HCT116 (cell line): Measurements from ENCODE around the gene ANKRD44. TPM values are rescaled to one million over a fixed set of nuclear protein-coding genes. Genes with fewer than 3 reads are reported as not detected.

Source experiments
- ATAC-seq: fragments of 200-7000 bp; cut with Tn5 transposase; 2 replicates; pipeline ENCODE4 v1.9.1; 2020; ENCODE audit warnings: mild to moderate bottlenecking, moderate library complexity
- BruUV-seq: library from RNA; stranded (reverse); fragments of 400-500 nt; replicated peaks from 2 replicates; lab custom pipeline; 2021; lab: Mats Ljungman, UMichigan
- CTCF ChIA-PET: fragments of 300-600 bp; sonication (Branson Sonifier 250); formaldehyde crosslinking; loops from one replicate; lab custom pipeline; 2021; ENCODE audit warnings: antibody characterized with exemption; lab: Charles Lee
- POLR2A ChIA-PET: fragments of 300-600, 350-600 bp; sonication (Branson Sonifier 250); formaldehyde crosslinking; loops from one replicate; lab custom pipeline; 2021; ENCODE audit warnings: antibody characterized with exemption; lab: Charles Lee
- RAD21 ChIA-PET, 2 experiments: fragments of 300-600 bp; sonication (Branson Sonifier 250); formaldehyde crosslinking; loops; one replicate each; lab custom pipeline; 2023; ENCODE audit warnings: low total read pairs in 2 of 2; ENCODE audit not compliant: uncharacterized antibody in 2 of 2, unreplicated experiment in 2 of 2, low non-redundant PET in 1 of 2; lab: Charles Lee
- DNase-seq: peaks from one replicate; pipeline ENCODE4 v3.0.0-alpha.2; 2010; ENCODE audit warnings: low read depth, low spot score
- H2AFZ ChIP-seq: fragments of 200-600 bp; shearing (Covaris generic), sonication (generic); 2 replicates; pipeline ENCODE4 v1.6.1; 2017; ENCODE audit warnings: low read depth, mixed run types, mixed read lengths, antibody characterized with exemption, low read length; ENCODE audit not compliant: poor library complexity, severe bottlenecking
- H3K27ac ChIP-seq: 2 replicates; pipeline ENCODE4 v1.5.1; 2012; ENCODE audit warnings: low read depth, low read length
- H3K27me3 ChIP-seq: fragments of 200-600 bp; sonication (generic); 2 replicates; pipeline ENCODE4 v1.6.1; 2016; ENCODE audit warnings: mixed run types, low read length, mixed read lengths; ENCODE audit not compliant: insufficient read depth
- H3K36me3 ChIP-seq, 2 experiments: fragments of 200-500 bp in 1 of 2; fragments of 200-600 bp in 1 of 2; sonication (Bioruptor generic) in 1 of 2; sonication (generic) in 1 of 2; 2 replicates each; pipeline versions ENCODE4 v1.5.1 to v1.6.1; 2014 to 2016; ENCODE audit warnings: low read length in 2 of 2, inconsistent platforms in 1 of 2, mixed read lengths in 1 of 2, mixed run types in 1 of 2; ENCODE audit not compliant: insufficient read depth in 2 of 2, control insufficient read depth in 1 of 2
- H3K4me1 ChIP-seq, 2 experiments: fragments of 200-600 bp in 1 of 2; sonication (generic) in 1 of 2; 2 replicates each; pipeline versions ENCODE4 v1.5.1 to v1.6.1; 2012 to 2017; ENCODE audit warnings: low read length in 2 of 2, inconsistent platforms in 1 of 2, mild to moderate bottlenecking in 1 of 2, mixed read lengths in 1 of 2, mixed run types in 1 of 2, moderate library complexity in 1 of 2; ENCODE audit not compliant: insufficient read depth in 2 of 2, control insufficient read depth in 1 of 2
- H3K4me2 ChIP-seq: fragments of 200-600 bp; sonication (generic); 2 replicates; pipeline ENCODE4 v1.6.1; 2017; ENCODE audit warnings: mixed run types, low read length, mixed read lengths
- H3K4me3 ChIP-seq, 2 experiments: fragments of 200-600 bp in 1 of 2; sonication (generic) in 1 of 2; replicated peaks in 1 of 2; 2 replicates each; pipeline ENCODE4 v1.5.1; 2011 to 2016; ENCODE audit warnings: low read length in 2 of 2, control low read depth in 1 of 2, low read depth in 1 of 2, mild to moderate bottlenecking in 1 of 2, mixed read lengths in 1 of 2, mixed run types in 1 of 2
- H3K79me2 ChIP-seq: fragments of 200-600 bp; sonication (generic); 2 replicates; pipeline ENCODE4 v1.6.1; 2017; ENCODE audit warnings: mild to moderate bottlenecking, mixed run types, low read length, moderate library complexity, mixed read lengths; ENCODE audit not compliant: insufficient read depth
- H3K9ac ChIP-seq: fragments of 200-600 bp; sonication (generic); 2 replicates; pipeline ENCODE4 v1.6.1; 2016; ENCODE audit warnings: low read length, mixed read lengths
- H3K9me2 ChIP-seq: fragments of 200-600 bp; sonication (generic), shearing (Covaris generic); 2 replicates; pipeline ENCODE4 v1.6.1; 2017; ENCODE audit warnings: mixed run types, mild to moderate bottlenecking, moderate library complexity; ENCODE audit not compliant: insufficient read depth
- H3K9me3 ChIP-seq, 2 experiments: fragments of 200-500 bp in 1 of 2; fragments of 200-600 bp in 1 of 2; sonication (Bioruptor generic) in 1 of 2; sonication (generic) in 1 of 2; 2 replicates each; pipeline ENCODE4 v1.6.1; 2014 to 2017; ENCODE audit warnings: low read length in 2 of 2, mixed read lengths in 2 of 2, inconsistent platforms in 1 of 2, low read depth in 1 of 2, mild to moderate bottlenecking in 1 of 2, mixed run types in 1 of 2, moderate library complexity in 1 of 2; ENCODE audit not compliant: control insufficient read depth in 1 of 2, insufficient read depth in 1 of 2
- H4K20me1 ChIP-seq: fragments of 200-600 bp; sonication (generic), shearing (Covaris generic); 2 replicates; pipeline ENCODE4 v1.6.1; 2017; ENCODE audit warnings: mixed run types, mild to moderate bottlenecking, moderate library complexity; ENCODE audit not compliant: insufficient read depth
- ATF3 ChIP-seq: IDR thresholded peaks from 2 replicates; pipeline ENCODE4 v1.6.1; 2012
- CEBPB ChIP-seq: IDR thresholded peaks from 2 replicates; pipeline ENCODE4 v1.6.1; 2012; ENCODE audit warnings: low read depth
- CTCF ChIP-seq, 3 experiments: fragments of 200-600 bp in 1 of 3; sonication (generic) in 1 of 3; IDR thresholded peaks in 2 of 3; conservative IDR thresholded peaks in 1 of 3; 2 replicates each; pipeline ENCODE4 v1.5.1; 2012 to 2017; ENCODE audit warnings: low read depth in 2 of 3, low read length in 2 of 3, antibody characterized with exemption in 1 of 3, borderline replicate concordance in 1 of 3, control low read depth in 1 of 3, mild to moderate bottlenecking in 1 of 3, mixed read lengths in 1 of 3, mixed run types in 1 of 3, moderate library complexity in 1 of 3; ENCODE audit not compliant: insufficient read depth in 1 of 3
- EGR1 ChIP-seq: IDR thresholded peaks from 2 replicates; pipeline ENCODE4 v1.6.1; 2012; ENCODE audit warnings: low read depth
- ELF1 ChIP-seq: IDR thresholded peaks from 2 replicates; pipeline ENCODE4 v1.6.1; 2012; ENCODE audit warnings: low read depth, borderline replicate concordance
- EZH2 ChIP-seq: fragments of 200-600 bp; sonication (generic); IDR thresholded peaks from 2 replicates; pipeline ENCODE4 v1.6.1; 2017; ENCODE audit warnings: antibody characterized with exemption, mixed run types
- FOSL1 ChIP-seq: IDR thresholded peaks from 2 replicates; pipeline ENCODE4 v1.6.1; 2012; ENCODE audit warnings: low read depth
- JUND ChIP-seq: IDR thresholded peaks from 2 replicates; pipeline ENCODE4 v1.6.1; 2012
- POLR2A ChIP-seq: IDR thresholded peaks from 2 replicates; pipeline ENCODE4 v1.7.0; 2011; ENCODE audit warnings: borderline replicate concordance; ENCODE audit not compliant: insufficient read depth, insufficient read length; ENCODE audit errors: extremely low read depth
- POLR2AphosphoS5 ChIP-seq: IDR thresholded peaks from 2 replicates; pipeline ENCODE4 v1.6.1; 2011; ENCODE audit warnings: mild to moderate bottlenecking, low read depth, low read length, moderate library complexity
- RAD21 ChIP-seq: IDR thresholded peaks from 2 replicates; pipeline ENCODE4 v1.6.1; 2012; ENCODE audit warnings: low read depth, mild to moderate bottlenecking
- REST ChIP-seq: IDR thresholded peaks from 2 replicates; pipeline ENCODE4 v1.6.1; 2012; ENCODE audit warnings: low read depth
- SIN3A ChIP-seq: IDR thresholded peaks from 2 replicates; pipeline ENCODE4 v1.6.1; 2012; ENCODE audit warnings: low read depth
- SRF ChIP-seq: IDR thresholded peaks from 2 replicates; pipeline ENCODE4 v1.6.1; 2012; ENCODE audit warnings: low read depth
- YY1 ChIP-seq: IDR thresholded peaks from 2 replicates; pipeline ENCODE4 v1.6.1; 2011; ENCODE audit warnings: low read length, low read depth, moderate library complexity, mild to moderate bottlenecking; ENCODE audit not compliant: insufficient replicate concordance; ENCODE audit errors: extremely low read depth
- ZNF274 ChIP-seq: fragments of 200-500 bp; sonication (Bioruptor generic); IDR thresholded peaks from 2 replicates; pipeline ENCODE4 v1.6.1; 2014; ENCODE audit warnings: mild to moderate bottlenecking, low read depth, low read length, inconsistent platforms
- intact Hi-C: fragments of 100-400 bp; cut with micrococcal nuclease; formaldehyde crosslinking; loops from 2 replicates; pipeline ENCODE4 v1.10.0; 2022
- total RNA-seq: library from RNA; stranded (reverse); gene quantifications from one replicate; pipeline ENCODE4 v1.2.1, GENCODE V29; 2021; ENCODE audit not compliant: unreplicated experiment

The ANKRD44 gene
- total RNA-seq, 1 experiment from 2014 or later: 2.7 TPM

- TF ChIP-seq CTCF (IDR thresholded peaks at IDR 0.05 in 2 of 3, conservative IDR thresholded peaks at IDR 0.05 in 1 of 3; ENCODE audit: borderline replicate concordance in 1 of 3, insufficient read depth in 1 of 3, low read depth in 2 of 3, low read length in 2 of 3): no peak
- no peak for TF ChIP-seq SIN3A
- no peak for TF ChIP-seq ELF1
- no peak for TF ChIP-seq ATF3
- no peak for TF ChIP-seq CEBPB
- no peak for TF ChIP-seq EZH2
- no peak for TF ChIP-seq POLR2A
- no peak for TF ChIP-seq RAD21
- TF ChIP-seq FOSL1: no peak
- no peak for TF ChIP-seq SRF
- no peak for TF ChIP-seq YY1
- TF ChIP-seq JUND: no peak
- TF ChIP-seq EGR1: no peak
- TF ChIP-seq ZNF274: no peak
- no peak for TF ChIP-seq REST
- no peak for TF ChIP-seq POLR2AphosphoS5
- H3K79me2 ChIP-seq: no peaks in the 10 kb centered on the region
- no peak for DNase-seq
- BruUV-seq: no TSS peak
- no peak overlapping the region for H3K27ac ChIP-seq
- CTCF ChIA-PET: no interaction called here
- no peak overlapping the region for H3K4me2 ChIP-seq
- H3K36me3 ChIP-seq: no peaks in the 10 kb centered on the region
- H3K4me1 ChIP-seq: peaks cover 3 to 9% of the 10 kb centered on the region in 2 experiments; a peak in 2 of 4 replicates
- POLR2A ChIA-PET: no interaction called here
- RAD21 ChIA-PET: no interaction called here
- no peak overlapping the region for H2AFZ ChIP-seq
- no peaks in the 10 kb centered on the region for H4K20me1 ChIP-seq
- intact Hi-C loops: no loop called here
- no peak overlapping the region for H3K4me3 ChIP-seq
- no peak for ATAC-seq
- H3K9ac ChIP-seq: no peak overlapping the region
- H3K9me3 ChIP-seq: no peaks in the 10 kb centered on the region
- no peaks in the 10 kb centered on the region for H3K9me2 ChIP-seq
- no peaks in the 10 kb centered on the region for H3K27me3 ChIP-seq
These were observed 94.7 kb downstream of the ANKRD44 start for GRCh38 chr2:197215748-197216360.
